RWPE2 (cell line): Measurements from ENCODE around the gene CCDC88A.

ENCODE experiments used
- ATAC-seq: fragments of 200-7000 bp; cut with Tn5 transposase; 3 replicates; pipeline ENCODE4 v1.9.1; 2021; ENCODE audit warnings: low read depth
- DNase-seq: peaks from one replicate; pipeline ENCODE4 v3.0.0-alpha.2; 2020; ENCODE audit warnings: low spot score
- H3K27ac ChIP-seq: fragments of 450-650 bp; 2 replicates; pipeline ENCODE4 v1.5.1; 2017; ENCODE audit warnings: mild to moderate bottlenecking; ENCODE audit not compliant: poor library complexity, severe bottlenecking
- H3K27me3 ChIP-seq: fragments of 250-450 bp; sonication (Bioruptor Pico); 2 replicates; pipeline ENCODE4 v1.5.1; 2021; ENCODE audit warnings: mild to moderate bottlenecking, moderate library complexity; ENCODE audit not compliant: insufficient read depth, poor library complexity, severe bottlenecking
- H3K36me3 ChIP-seq: fragments of 250-450 bp; sonication (Bioruptor Pico); 2 replicates; pipeline ENCODE4 v1.5.1; 2020; ENCODE audit warnings: low read depth, mild to moderate bottlenecking, moderate library complexity
- H3K4me1 ChIP-seq: fragments of 250-450 bp; sonication (Bioruptor Pico); 2 replicates; pipeline ENCODE4 v1.5.1; 2021; ENCODE audit warnings: mild to moderate bottlenecking, moderate library complexity; ENCODE audit not compliant: insufficient read depth, poor library complexity, severe bottlenecking
- H3K4me3 ChIP-seq: fragments of 250-450 bp; sonication (Bioruptor Pico); 2 replicates; pipeline ENCODE4 v1.5.1; 2021; ENCODE audit warnings: mild to moderate bottlenecking, moderate library complexity; ENCODE audit not compliant: severe bottlenecking
- H3K9me3 ChIP-seq: fragments of 250-450 bp; sonication (Bioruptor Pico); 2 replicates; pipeline ENCODE4 v1.5.1; 2021; ENCODE audit warnings: mild to moderate bottlenecking, moderate library complexity; ENCODE audit not compliant: severe bottlenecking
- TF ChIP-seq, protein P1 (sequence below): fragments of 450-650 bp; IDR thresholded peaks from one replicate; pipeline ENCODE4 v1.5.1; 2017; ENCODE audit warnings: mild to moderate bottlenecking, moderate library complexity; ENCODE audit not compliant: poor library complexity, severe bottlenecking

The CCDC88A gene

DNA sequence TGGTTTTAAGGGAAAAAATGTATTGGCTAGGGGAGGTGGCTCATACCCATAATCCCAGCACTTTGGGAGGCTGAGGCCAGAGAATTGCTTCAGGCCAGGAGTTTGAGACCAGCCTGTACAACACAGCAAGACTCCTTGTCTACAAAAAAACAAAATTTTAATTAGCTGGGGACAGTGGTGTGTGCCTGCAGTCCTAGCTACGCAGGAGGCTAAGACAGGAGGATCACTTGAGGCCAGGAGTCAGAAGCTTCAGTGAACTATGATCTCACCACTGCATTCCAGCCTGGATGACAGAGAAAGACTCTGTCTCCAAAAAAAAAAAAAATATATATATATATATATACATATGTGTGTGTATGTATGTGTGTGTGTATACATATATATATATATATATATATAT lies 18.5 kb downstream of the CCDC88A start:
- Histone ChIP-seq H3K27me3 (no peaks in the 10 kb centered on the region), H3K27ac (no peak overlapping the region), H3K4me3 (no peak overlapping the region), H3K4me1 (no peaks in the 10 kb centered on the region), H3K9me3 (no peaks in the 10 kb centered on the region), H3K36me3 (peaks cover 19% of the 10 kb centered on the region)
- DNase-seq (no peak), ATAC-seq (no peak)
- TF ChIP-seq, protein P1, sequence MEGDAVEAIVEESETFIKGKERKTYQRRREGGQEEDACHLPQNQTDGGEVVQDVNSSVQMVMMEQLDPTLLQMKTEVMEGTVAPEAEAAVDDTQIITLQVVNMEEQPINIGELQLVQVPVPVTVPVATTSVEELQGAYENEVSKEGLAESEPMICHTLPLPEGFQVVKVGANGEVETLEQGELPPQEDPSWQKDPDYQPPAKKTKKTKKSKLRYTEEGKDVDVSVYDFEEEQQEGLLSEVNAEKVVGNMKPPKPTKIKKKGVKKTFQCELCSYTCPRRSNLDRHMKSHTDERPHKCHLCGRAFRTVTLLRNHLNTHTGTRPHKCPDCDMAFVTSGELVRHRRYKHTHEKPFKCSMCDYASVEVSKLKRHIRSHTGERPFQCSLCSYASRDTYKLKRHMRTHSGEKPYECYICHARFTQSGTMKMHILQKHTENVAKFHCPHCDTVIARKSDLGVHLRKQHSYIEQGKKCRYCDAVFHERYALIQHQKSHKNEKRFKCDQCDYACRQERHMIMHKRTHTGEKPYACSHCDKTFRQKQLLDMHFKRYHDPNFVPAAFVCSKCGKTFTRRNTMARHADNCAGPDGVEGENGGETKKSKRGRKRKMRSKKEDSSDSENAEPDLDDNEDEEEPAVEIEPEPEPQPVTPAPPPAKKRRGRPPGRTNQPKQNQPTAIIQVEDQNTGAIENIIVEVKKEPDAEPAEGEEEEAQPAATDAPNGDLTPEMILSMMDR: no peak

DNA sequence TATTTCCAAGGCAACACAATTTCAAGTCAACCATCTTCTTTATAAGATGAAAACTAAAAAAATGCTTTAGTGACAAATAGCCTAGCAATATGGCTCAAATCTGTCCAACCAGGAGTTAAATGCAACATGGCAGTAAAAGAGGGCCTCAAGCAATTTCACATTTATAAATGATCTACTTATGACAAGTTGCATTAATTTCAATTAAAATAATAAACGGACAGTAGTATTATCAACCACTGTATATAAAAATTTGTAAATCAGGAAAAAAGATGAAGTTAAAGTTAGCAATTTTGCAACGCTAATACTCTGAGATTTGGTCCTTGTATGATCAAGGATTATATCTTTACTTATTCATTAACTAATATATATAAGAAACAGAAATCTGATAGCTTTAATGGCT lies 19.3 kb downstream of the CCDC88A start:
- no peak overlapping the region for H3K4me3 ChIP-seq
- no peak overlapping the region for H3K27ac ChIP-seq
- no peak for ATAC-seq
- no peaks in the 10 kb centered on the region for H3K4me1 ChIP-seq
- TF ChIP-seq, protein P1: no peak
- H3K27me3 ChIP-seq: no peaks in the 10 kb centered on the region
- H3K9me3 ChIP-seq: no peaks in the 10 kb centered on the region
- peaks cover 19% of the 10 kb centered on the region for H3K36me3 ChIP-seq
- no peak for DNase-seq

DNA sequence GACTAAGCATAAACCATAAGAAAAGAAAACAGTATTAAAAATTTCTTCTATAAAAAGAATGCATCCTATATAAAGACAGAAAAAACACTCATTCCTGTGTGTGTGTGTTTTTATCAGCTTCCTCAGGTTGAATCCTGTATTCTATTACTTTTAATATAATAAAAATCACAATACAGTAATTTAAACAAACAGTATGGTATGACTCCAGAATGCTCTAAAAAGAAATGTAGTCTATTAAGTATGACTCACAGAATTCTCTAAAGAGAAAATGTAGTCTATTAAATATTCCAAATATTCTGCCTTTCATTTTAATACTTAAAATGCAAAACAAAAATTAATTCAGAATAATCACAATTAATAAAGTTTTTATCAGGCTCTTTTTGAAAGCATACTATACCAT lies 19.8 kb downstream of the CCDC88A start:
- TF ChIP-seq, protein P1: no peak
- H3K27ac ChIP-seq: no peak overlapping the region
- no peaks in the 10 kb centered on the region for H3K9me3 ChIP-seq
- H3K4me1 ChIP-seq: no peaks in the 10 kb centered on the region
- peaks cover 19% of the 10 kb centered on the region for H3K36me3 ChIP-seq
- DNase-seq: no peak
- no peak for ATAC-seq
- H3K27me3 ChIP-seq: no peaks in the 10 kb centered on the region
- no peak overlapping the region for H3K4me3 ChIP-seq

DNA sequence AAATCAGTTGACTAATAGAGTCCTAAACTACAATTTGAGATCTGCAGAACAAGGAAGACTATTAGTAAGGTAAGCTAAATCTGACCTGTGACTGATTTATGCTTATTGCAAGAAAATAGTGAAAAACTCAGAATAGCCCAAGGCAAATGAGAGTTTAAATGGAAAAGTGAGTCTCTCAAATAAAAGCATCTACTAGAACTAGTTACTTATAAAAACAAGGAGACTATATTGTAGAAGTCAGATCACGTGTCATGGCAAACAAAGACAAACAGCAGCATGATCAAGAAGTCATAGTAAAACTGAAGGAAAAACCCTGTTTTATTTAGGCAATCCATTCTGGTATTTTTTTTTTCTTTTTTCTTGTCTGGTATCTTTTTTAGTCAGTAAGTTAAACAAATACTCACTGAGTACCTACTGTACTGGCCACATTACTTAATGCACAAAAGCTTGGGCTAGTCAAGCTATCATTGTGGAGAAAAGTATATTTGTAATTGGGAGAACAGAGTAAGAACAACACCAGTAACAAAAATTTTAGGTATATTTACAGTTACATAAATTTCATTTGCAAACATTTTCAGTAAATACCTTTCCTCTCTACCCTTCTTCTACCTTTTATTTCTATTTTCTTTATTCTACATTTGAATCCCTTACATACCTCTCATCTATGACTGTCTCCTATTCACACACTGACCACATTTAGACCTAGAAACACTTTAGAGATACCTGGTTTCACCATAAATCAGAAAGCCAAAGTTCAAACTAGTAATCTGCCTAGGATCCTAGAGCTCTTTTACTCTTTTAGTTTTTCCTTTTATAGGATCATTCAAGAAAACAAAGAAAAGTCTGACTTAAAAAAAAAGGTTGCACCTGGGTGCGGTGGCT lies 23.7 kb downstream of the CCDC88A start:
- no peaks in the 10 kb centered on the region for H3K27me3 ChIP-seq
- H3K9me3 ChIP-seq: no peaks in the 10 kb centered on the region
- H3K4me3 ChIP-seq: no peak overlapping the region
- TF ChIP-seq, protein P1: no peak
- no peak overlapping the region for H3K27ac ChIP-seq
- H3K4me1 ChIP-seq: no peaks in the 10 kb centered on the region
- DNase-seq (no peak), ATAC-seq (no peak)
- peaks cover 8% of the 10 kb centered on the region; the same call in 1 of the 2 replicates for H3K36me3 ChIP-seq
